HepG2 (cell line): ENCODE data around the gene PALM3. TPM values are rescaled to one million over a fixed set of nuclear protein-coding genes. Genes with fewer than 3 reads are reported as not detected.

ENCODE experiments used
- ATAC-seq: fragments of 200-7000 bp; cut with Tn5 transposase; 3 replicates; pipeline ENCODE4 v1.9.1; 2020; ENCODE audit warnings: mild to moderate bottlenecking, moderate library complexity
- BruUV-seq: library from RNA; stranded (reverse); fragments of 400-500 nt; replicated peaks from 2 replicates; lab custom pipeline; 2021; lab: Mats Ljungman, UMichigan
- CTCF ChIA-PET: fragments of 300-600 bp; formaldehyde crosslinking; extraction: SDS; loops from one replicate; lab custom pipeline; 2021; ENCODE audit warnings: low total read pairs, inconsistent platforms, low intra/inter-chr PET ratio; lab: Yijun Ruan, JAX
- POLR2A ChIA-PET: fragments of 350-600 bp; sonication (Branson Sonifier 250); formaldehyde crosslinking; loops from one replicate; lab custom pipeline; 2020; ENCODE audit warnings: antibody characterized with exemption, inconsistent platforms; lab: Yijun Ruan, JAX
- DNase-seq: peaks from one replicate; pipeline ENCODE4 v3.0.0-alpha.2; 2015; ENCODE audit warnings: low spot score
- FAIRE-seq: peaks from 3 replicates; lab custom pipeline; 2011; peaks lifted over from hg19 to GRCh38; lab: Jason Lieb, UNC
- H2AFZ ChIP-seq: one replicate; pipeline ENCODE4 v1.6.1; 2011; ENCODE audit warnings: low read length, inconsistent platforms
- H3K27ac ChIP-seq: fragments of 300-600 bp; 3 replicates; pipeline ENCODE4 v1.8.0; 2011; ENCODE audit warnings: mixed run types, mild to moderate bottlenecking, mixed read lengths, low read length, inconsistent platforms; ENCODE audit not compliant: insufficient read depth; ENCODE audit errors: extremely low read length
- H3K27me3 ChIP-seq, 2 experiments: fragments of 200-600 bp in 1 of 2; 2 replicates in 1 of 2; 3 replicates in 1 of 2; pipeline versions ENCODE4 v1.6.0 to v1.8.0; 2011; ENCODE audit warnings: low read length in 2 of 2, mild to moderate bottlenecking in 2 of 2, moderate library complexity in 2 of 2, inconsistent platforms in 1 of 2; ENCODE audit not compliant: insufficient read depth in 2 of 2, control insufficient read depth in 1 of 2
- H3K36me3 ChIP-seq, 2 experiments: fragments of 200-600 bp in 1 of 2; replicated peaks in 1 of 2; 2 replicates in 1 of 2; 3 replicates in 1 of 2; pipeline versions ENCODE4 v1.5.1 to v1.8.0; 2011; ENCODE audit warnings: low read length in 2 of 2, inconsistent platforms in 1 of 2; ENCODE audit not compliant: insufficient read depth in 2 of 2, control insufficient read depth in 1 of 2
- H3K4me1 ChIP-seq: 2 replicates; pipeline ENCODE4 v1.5.1; 2012; ENCODE audit warnings: low read length, inconsistent platforms; ENCODE audit not compliant: insufficient read depth
- H3K4me2 ChIP-seq: 2 replicates; pipeline ENCODE4 v1.6.0; 2011; ENCODE audit warnings: low read depth, low read length, inconsistent platforms
- H3K4me3 ChIP-seq, 3 experiments: fragments of 200-600 bp in 1 of 3; sonication (generic), shearing (Covaris generic) in 1 of 3; replicated peaks in 1 of 3; 2 replicates each; pipeline ENCODE4 v1.5.1; 2011 to 2016; ENCODE audit warnings: low read length in 3 of 3, inconsistent platforms in 2 of 3, low read depth in 2 of 3, mild to moderate bottlenecking in 2 of 3, control low read depth in 1 of 3, mixed read lengths in 1 of 3; ENCODE audit not compliant: insufficient read depth in 1 of 3
- H3K79me2 ChIP-seq: one replicate; pipeline ENCODE4 v1.6.1; 2011; ENCODE audit warnings: low read length, inconsistent platforms; ENCODE audit not compliant: insufficient read depth
- H3K9ac ChIP-seq: 2 replicates; pipeline ENCODE4 v1.6.0; 2011; ENCODE audit warnings: mild to moderate bottlenecking, low read depth, low read length, inconsistent platforms; ENCODE audit not compliant: insufficient read depth
- H3K9me3 ChIP-seq: 2 replicates; pipeline ENCODE4 v1.5.1; 2012; ENCODE audit warnings: mild to moderate bottlenecking, low read length
- H4K20me1 ChIP-seq: 2 replicates; pipeline ENCODE4 v1.6.0; 2011; ENCODE audit warnings: inconsistent platforms, mild to moderate bottlenecking, low read length, moderate library complexity; ENCODE audit not compliant: insufficient read depth
- CAMTA2 ChIP-seq: sonication (generic); formaldehyde crosslinking; IDR thresholded peaks from 2 replicates; pipeline ENCODE4 v1.4.0; 2020; ENCODE audit warnings: mild to moderate bottlenecking, missing genetic modification reagents, borderline replicate concordance
- CSRNP1 ChIP-seq: sonication (generic); formaldehyde crosslinking; IDR thresholded peaks from 2 replicates; pipeline ENCODE4 v1.8.1; 2023; ENCODE audit warnings: mild to moderate bottlenecking, missing genetic modification reagents
- CTCF ChIP-seq: sonication (generic); formaldehyde crosslinking; IDR thresholded peaks from 2 replicates; pipeline ENCODE4 v1.5.0; 2020; ENCODE audit warnings: mild to moderate bottlenecking, missing genetic modification reagents, moderate library complexity
- EHMT2 ChIP-seq: fragments of 200-600 bp; sonication (generic); IDR thresholded peaks from 2 replicates; pipeline ENCODE4 v1.7.0; 2017; ENCODE audit warnings: antibody characterized with exemption, low read depth, low read length, borderline replicate concordance
- EP300 ChIP-seq, 3 experiments: sonication (generic) in 1 of 3; formaldehyde crosslinking in 1 of 3; IDR thresholded peaks; 2 replicates each; pipeline versions ENCODE4 v1.5.1 to v1.6.1; 2011 to 2020; ENCODE audit warnings: low read depth in 2 of 3, low read length in 2 of 3, borderline replicate concordance in 1 of 3, improper control_type of control experiment in 1 of 3, mild to moderate bottlenecking in 1 of 3, missing genetic modification reagents in 1 of 3, moderate library complexity in 1 of 3
- NFE2L2 ChIP-seq: fragments of 150-350 bp; IDR thresholded peaks from 2 replicates; pipeline ENCODE4 v1.6.1; 2014; ENCODE audit warnings: low read length
- PAX8 ChIP-seq: sonication (generic); formaldehyde crosslinking; IDR thresholded peaks from 2 replicates; pipeline ENCODE4 v1.8.0; 2022; ENCODE audit warnings: mild to moderate bottlenecking, missing genetic modification reagents, borderline replicate concordance
- PCBP1 ChIP-seq: fragments of 200-400 bp; formaldehyde crosslinking; IDR thresholded peaks from 2 replicates; pipeline ENCODE4 v1.6.1; 2017; ENCODE audit warnings: mild to moderate bottlenecking, low read depth, low read length, borderline replicate concordance
- RFX1 ChIP-seq: fragments of 450-650 bp; IDR thresholded peaks from 2 replicates; pipeline ENCODE4 v1.6.1; 2017
- U2AF2 ChIP-seq: fragments of 200-400 bp; formaldehyde crosslinking; IDR thresholded peaks from 2 replicates; pipeline ENCODE4 v1.6.1; 2017; ENCODE audit warnings: low read depth, mild to moderate bottlenecking, low read length
- ZBTB38 ChIP-seq: sonication (generic); formaldehyde crosslinking; IDR thresholded peaks from 2 replicates; pipeline ENCODE4 v1.5.1; 2020; ENCODE audit warnings: mild to moderate bottlenecking, missing genetic modification reagents
- ZKSCAN8 ChIP-seq: IDR thresholded peaks from 2 replicates; pipeline ENCODE4 v1.6.1; 2016; ENCODE audit warnings: borderline replicate concordance, missing genetic modification reagents, missing compliant biosample characterization
- ZNF205 ChIP-seq: IDR thresholded peaks from 2 replicates; pipeline ENCODE4 v1.6.1; 2018; ENCODE audit warnings: missing biosample characterization, missing genetic modification reagents
- ZNF362 ChIP-seq: sonication (generic); formaldehyde crosslinking; IDR thresholded peaks from 2 replicates; pipeline ENCODE4 v1.4.0; 2020; ENCODE audit warnings: missing genetic modification reagents, mild to moderate bottlenecking, borderline replicate concordance
- WGBS: methylation state at CpG from one replicate; pipeline ENCODE4 v1.1.6; 2017; ENCODE audit warnings: low lambda C conversion rate; 5-methylcytosine and 5-hydroxymethylcytosine counted together
- in situ Hi-C: cut with HindIII; loops from 2 replicates; pipeline ENCODE4 v1.10.0; 2017; ENCODE audit warnings: low pct_unique_long_range_greater_than_20kb; ENCODE audit not compliant: extremely low pct_ligation_motif_present
- intact Hi-C: fragments of 100-400 bp; cut with micrococcal nuclease; formaldehyde crosslinking; loops from one replicate; pipeline ENCODE4 v1.10.0; 2022; ENCODE audit not compliant: unreplicated experiment
- polyA plus RNA-seq, 8 experiments: library from polyadenylated mRNA; depleted of rRNA in 3 of 8; stranded (reverse) in 7 of 8; unstranded in 1 of 8; fragments of >200 nt; fragmentation: Illumina TruSeq in 4 of 8; extraction: Trizol in 4 of 8; gene quantifications; 2 replicates each; pipeline versions ENCODE4 v1.2.1 to v1.2.3, GENCODE V29; 2011 to 2016; ENCODE audit warnings: low read depth in 4 of 8, missing spikeins in 1 of 8, mixed read lengths in 1 of 8; ENCODE audit not compliant: insufficient read depth in 1 of 8
- total RNA-seq, 5 experiments: library from RNA; depleted of rRNA; stranded (reverse); fragments of >200 nt; fragmentation: Illumina TruSeq; extraction: Trizol; gene quantifications; 2 replicates each; pipeline ENCODE4 v1.2.3, GENCODE V29; 2016; ENCODE audit warnings: low read depth in 1 of 5

PALM3 gene
- total and polyA plus RNA-seq, 2 of the 13 experiments (the other 11 are each of a cell fraction or from before 2014, with no cell fraction given) = 0.79 to 2.4 TPM

DNA sequence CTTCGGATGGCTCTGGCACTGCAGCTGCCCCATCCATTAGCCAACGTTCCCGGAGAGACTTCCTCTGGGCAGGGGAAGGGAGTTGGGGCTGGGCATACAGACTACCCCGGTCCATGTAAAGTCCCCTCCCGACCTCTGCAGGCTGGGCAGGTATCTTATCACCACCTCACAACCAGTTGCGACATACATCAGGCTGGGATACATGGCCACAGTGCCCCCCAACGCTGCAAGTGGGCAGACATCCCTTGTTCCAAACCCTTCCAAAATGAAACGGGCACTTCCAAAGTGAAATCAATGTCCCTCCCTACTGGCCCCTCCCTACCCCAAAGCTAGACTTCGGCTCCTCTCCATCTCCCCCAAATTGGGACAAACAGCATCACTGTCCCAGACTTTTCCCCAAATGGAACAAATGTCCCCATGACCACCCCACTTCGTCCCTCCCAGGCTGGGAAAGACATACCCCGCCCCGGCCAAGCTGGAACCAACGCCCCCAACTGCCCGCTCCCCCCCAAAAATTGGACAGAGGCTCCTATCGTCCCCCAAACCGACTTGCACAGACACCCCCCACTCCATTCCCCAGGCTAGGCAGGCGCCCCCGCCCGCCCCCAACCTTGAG lies 5.0 kb downstream of the PALM3 start:
- DNase-seq = no peak
- Histone ChIP-seq H3K4me3 (no peak overlapping the region), H3K36me3 (no peaks in the 10 kb centered on the region), H2AFZ (no peak overlapping the region), H3K9me3 (no peaks in the 10 kb centered on the region), H3K9ac (no peak overlapping the region), H3K4me1 (peaks cover 32% of the 10 kb centered on the region), H3K27ac (no peak overlapping the region), H3K79me2 (no peaks in the 10 kb centered on the region), H3K27me3 (no peaks in the 10 kb centered on the region), H4K20me1 (no peaks in the 10 kb centered on the region), H3K4me2 (no peak overlapping the region)
- FAIRE-seq = no peak
- TF ChIP-seq EP300 (IDR thresholded peaks at IDR 0.05; ENCODE audit: low read depth in 2 of 2, low read length in 2 of 2) = no peak
- TF ChIP-seq EP300 (CRISPR knock-in tag; IDR thresholded peaks at IDR 0.05; ENCODE audit: borderline replicate concordance) = no peak
- TF ChIP-seq ZBTB38 (CRISPR knock-in tag) = no peak
- no peak for TF ChIP-seq PAX8 (CRISPR knock-in tag)
- no peak for TF ChIP-seq PCBP1
- TF ChIP-seq U2AF2 = no peak
- TF ChIP-seq CSRNP1 (CRISPR knock-in tag) = no peak
- TF ChIP-seq CAMTA2 (CRISPR knock-in tag) = no peak
- TF ChIP-seq ZNF362 = no peak
- no peak for TF ChIP-seq RFX1
- no peak for TF ChIP-seq EHMT2
- no peak for TF ChIP-seq NFE2L2
- TF ChIP-seq ZKSCAN8 (CRISPR knock-in tag) = no peak
- no peak for TF ChIP-seq CTCF (CRISPR knock-in tag)
- TF ChIP-seq ZNF205 (CRISPR knock-in tag) = no peak
- ChIA-PET POLR2A (interaction anchor here (1.4 kb wide), 1 partner anchor 15 kb away, joined by 3 read pairs; no protein-coding TSS in a partner anchor), CTCF (no interaction called here)
- in situ Hi-C loops = loop anchor here (25.0 kb wide), 1 partner anchor 295 kb away; the partner anchor contains the start of genes C19orf53 and MRI1
- BruUV-seq = no TSS peak
- 83% methylated on average over 16 of the region's 19 CpGs for WGBS
- intact Hi-C loops = no loop called here
- no peak for ATAC-seq
